ENCODE measurements around the gene ALCAM. TPM values are rescaled to one million over a fixed set of nuclear protein-coding genes. Genes with fewer than 3 reads are reported as not detected.

Gene ALCAM
- total RNA-seq, 4 donors from 2014 or later: 9.4 to 25.9 (median 16.6) TPM

- peaks cover 5% of the 10 kb centered on the region for H3K27me3 ChIP-seq
- DNase-seq: no peak
- no peaks in the 10 kb centered on the region for H3K36me3 ChIP-seq
- in situ Hi-C loops (cut with MboI; ENCODE audit: low pct_ligation_motif_present in 1 of 4, low pct_unique_long_range_greater_than_20kb in 1 of 4, low sequenced_read_pairs in 3 of 4) (no loop called here), intact Hi-C loops (cut with DNase I; ENCODE audit: low total_unique reads) (no loop called here)
- H3K9me3 ChIP-seq: no peaks in the 10 kb centered on the region
- WGBS, 2 donors (ENCODE audit: low coverage in 1 of 2): 73 to 85% methylated on average over 2 to 3 of the region's 3 CpGs
- H3K27ac ChIP-seq: no peak overlapping the region
- TF ChIP-seq POLR2A (IDR thresholded peaks at IDR 0.05) (no peak), CTCF (IDR thresholded peaks at IDR 0.05) (no peak), POLR2AphosphoS5 (IDR thresholded peaks at IDR 0.05) (no peak), EP300 (IDR thresholded peaks at IDR 0.05; ENCODE audit: low read depth) (no peak)
- H3K4me1 ChIP-seq: no peaks in the 10 kb centered on the region
- no peak overlapping the region for H3K4me3 ChIP-seq
Observed at GRCh38 chr3:105347625-105348302, 18.9 kb upstream of the ALCAM start.

GRCh38 chr3:105348307-105348706 lies 18.4 kb upstream of the ALCAM start:
- no peak for TF ChIP-seq CTCF (IDR thresholded peaks at IDR 0.05)
- no peak for TF ChIP-seq EP300 (IDR thresholded peaks at IDR 0.05; ENCODE audit: low read depth)
- no peak for TF ChIP-seq POLR2A (IDR thresholded peaks at IDR 0.05)
- no peak for TF ChIP-seq POLR2AphosphoS5 (IDR thresholded peaks at IDR 0.05)
- in situ Hi-C loops (cut with MboI; ENCODE audit: low pct_ligation_motif_present in 1 of 4, low pct_unique_long_range_greater_than_20kb in 1 of 4, low sequenced_read_pairs in 3 of 4) (no loop called here), intact Hi-C loops (cut with DNase I; ENCODE audit: low total_unique reads) (no loop called here)
- 67 to 76% methylated on average over 1 of the region's 1 CpG for WGBS, 2 donors (ENCODE audit: low coverage in 1 of 2)
- H3K27me3 ChIP-seq: peaks cover 10% of the 10 kb centered on the region
- DNase-seq: no peak
- H3K4me1 ChIP-seq: no peaks in the 10 kb centered on the region
- no peak overlapping the region for H3K27ac ChIP-seq
- H3K36me3 ChIP-seq: no peaks in the 10 kb centered on the region
- no peaks in the 10 kb centered on the region for H3K9me3 ChIP-seq
- H3K4me3 ChIP-seq: no peak overlapping the region

GRCh38 chr3:105349684-105350387 lies 16.9 kb upstream of the ALCAM start:
- WGBS, 2 donors (ENCODE audit: low coverage in 1 of 2): 76% methylated on average over 2 of the region's 2 CpGs; no CpG with 5 or more reads in 1 of the 2 donors
- H3K4me1 ChIP-seq: no peaks in the 10 kb centered on the region
- TF ChIP-seq POLR2A (IDR thresholded peaks at IDR 0.05) (no peak), CTCF (IDR thresholded peaks at IDR 0.05) (no peak), EP300 (IDR thresholded peaks at IDR 0.05; ENCODE audit: low read depth) (no peak), POLR2AphosphoS5 (IDR thresholded peaks at IDR 0.05) (no peak)
- in situ Hi-C loops (cut with MboI; ENCODE audit: low pct_ligation_motif_present in 1 of 4, low pct_unique_long_range_greater_than_20kb in 1 of 4, low sequenced_read_pairs in 3 of 4) (loop anchor here in 1 of 4 donors (25.0 kb wide), 1 partner anchor 738 kb away; no protein-coding TSS in a partner anchor), intact Hi-C loops (cut with DNase I; ENCODE audit: low total_unique reads) (no loop called here)
- peaks cover 26% of the 10 kb centered on the region for H3K27me3 ChIP-seq
- H3K9me3 ChIP-seq: no peaks in the 10 kb centered on the region
- H3K36me3 ChIP-seq: no peaks in the 10 kb centered on the region
- no peak overlapping the region for H3K27ac ChIP-seq
- H3K4me3 ChIP-seq: no peak overlapping the region
- DNase-seq: no peak

GRCh38 chr3:105351821-105352220 lies 14.9 kb upstream of the ALCAM start:
- no peak for DNase-seq
- WGBS, 2 donors (ENCODE audit: low coverage in 1 of 2): 81 to 90% methylated on average over 2 of the region's 2 CpGs
- intact Hi-C loops (cut with DNase I; ENCODE audit: low total_unique reads): no loop called here
- Histone ChIP-seq H3K4me3 (no peak overlapping the region), H3K9me3 (no peaks in the 10 kb centered on the region), H3K36me3 (no peaks in the 10 kb centered on the region), H3K27ac (no peak overlapping the region), H3K27me3 (peaks cover 32% of the 10 kb centered on the region), H3K4me1 (no peaks in the 10 kb centered on the region)
- in situ Hi-C loops (cut with MboI; ENCODE audit: low pct_ligation_motif_present in 1 of 4, low pct_unique_long_range_greater_than_20kb in 1 of 4, low sequenced_read_pairs in 3 of 4): loop anchor here in 1 of 4 donors (25.0 kb wide), 1 partner anchor 740 kb away; no protein-coding TSS in a partner anchor
- TF ChIP-seq EP300 (IDR thresholded peaks at IDR 0.05; ENCODE audit: low read depth) (no peak), POLR2AphosphoS5 (IDR thresholded peaks at IDR 0.05) (no peak), POLR2A (IDR thresholded peaks at IDR 0.05) (no peak), CTCF (IDR thresholded peaks at IDR 0.05) (no peak)

Data from transverse colon (tissue), 4 donors.